H9 (cell line): Measurements from ENCODE around the gene FCSK. TPM values are rescaled to one million over a fixed set of nuclear protein-coding genes. Genes with fewer than 3 reads are reported as not detected.

Experiments used
- DNase-seq: peaks from one replicate; pipeline ENCODE4 v3.0.0-alpha.2; 2017
- H2AFZ ChIP-seq: one replicate; pipeline ENCODE4 v1.6.1; 2013; ENCODE audit warnings: mild to moderate bottlenecking, low read length, control low read depth, moderate library complexity
- H2AK5ac ChIP-seq: 2 replicates; pipeline ENCODE4 v1.6.1; 2013; ENCODE audit warnings: low read length, control low read depth, mixed read lengths; ENCODE audit not compliant: insufficient read length
- H2BK120ac ChIP-seq: one replicate; pipeline ENCODE4 v1.6.1; 2013; ENCODE audit warnings: low read depth, mild to moderate bottlenecking, low read length, control low read depth, inconsistent platforms; ENCODE audit not compliant: poor library complexity, severe bottlenecking
- H2BK12ac ChIP-seq: 2 replicates; pipeline ENCODE4 v1.6.1; 2013; ENCODE audit warnings: low read length, control low read depth, mixed read lengths, low read depth; ENCODE audit not compliant: insufficient read length
- H2BK15ac ChIP-seq: 2 replicates; pipeline ENCODE4 v1.6.1; 2013; ENCODE audit warnings: low read depth, low read length, control low read depth
- H2BK20ac ChIP-seq: one replicate; pipeline ENCODE4 v1.6.1; 2013; ENCODE audit warnings: low read depth, mild to moderate bottlenecking, low read length, control low read depth, inconsistent platforms; ENCODE audit not compliant: poor library complexity, severe bottlenecking
- H2BK5ac ChIP-seq: 2 replicates; pipeline ENCODE4 v1.6.1; 2013; ENCODE audit warnings: low read length, control low read depth, mixed read lengths; ENCODE audit not compliant: insufficient read length
- H3K14ac ChIP-seq: 2 replicates; pipeline ENCODE4 v1.6.1; 2013; ENCODE audit warnings: low read length, control low read depth; ENCODE audit not compliant: insufficient read depth
- H3K18ac ChIP-seq: 2 replicates; pipeline ENCODE4 v1.6.1; 2013; ENCODE audit warnings: low read depth, mild to moderate bottlenecking, mixed read lengths, low read length, control low read depth; ENCODE audit not compliant: insufficient read length
- H3K23ac ChIP-seq: 2 replicates; pipeline ENCODE4 v1.6.1; 2013; ENCODE audit warnings: low read length, control low read depth, mixed read lengths, low read depth; ENCODE audit not compliant: insufficient read length
- H3K23me2 ChIP-seq: 2 replicates; pipeline ENCODE4 v1.6.1; 2013; ENCODE audit warnings: low read depth, mild to moderate bottlenecking, mixed read lengths, low read length, control low read depth; ENCODE audit not compliant: insufficient read length, poor library complexity, severe bottlenecking
- H3K27ac ChIP-seq: 2 replicates; pipeline ENCODE4 v1.5.1; 2013; ENCODE audit warnings: low read length, control low read depth, mixed read lengths, low read depth; ENCODE audit not compliant: insufficient read length
- H3K27me3 ChIP-seq: 2 replicates; pipeline ENCODE4 v1.6.1; 2013; ENCODE audit warnings: low read length, control low read depth, inconsistent platforms; ENCODE audit not compliant: insufficient read depth
- H3K4ac ChIP-seq: 2 replicates; pipeline ENCODE4 v1.6.1; 2013; ENCODE audit warnings: low read depth, mild to moderate bottlenecking, control low read depth, inconsistent platforms, low read length, moderate library complexity
- H3K4me1 ChIP-seq: 2 replicates; pipeline ENCODE4 v1.6.1; 2013; ENCODE audit warnings: low read length, control low read depth, inconsistent platforms; ENCODE audit not compliant: insufficient read depth
- H3K4me2 ChIP-seq: 2 replicates; pipeline ENCODE4 v1.6.1; 2013; ENCODE audit warnings: low read length, control low read depth, mixed read lengths; ENCODE audit not compliant: insufficient read length, insufficient read depth
- H3K56ac ChIP-seq: 2 replicates; pipeline ENCODE4 v1.6.1; 2013; ENCODE audit warnings: low read depth, mild to moderate bottlenecking, mixed read lengths, low read length, control low read depth; ENCODE audit not compliant: insufficient read length
- H3K79me1 ChIP-seq: 2 replicates; pipeline ENCODE4 v1.6.1; 2013; ENCODE audit warnings: low read depth, mild to moderate bottlenecking, moderate library complexity, low read length, control low read depth, inconsistent platforms; ENCODE audit not compliant: insufficient read depth, poor library complexity, severe bottlenecking
- H3K79me2 ChIP-seq: 2 replicates; pipeline ENCODE4 v1.6.1; 2013; ENCODE audit warnings: low read length, control low read depth, inconsistent platforms; ENCODE audit not compliant: insufficient read depth
- H3K9ac ChIP-seq: 2 replicates; pipeline ENCODE4 v1.6.1; 2013; ENCODE audit warnings: low read length, control low read depth, mixed read lengths; ENCODE audit not compliant: insufficient read length; ENCODE audit errors: extremely low read depth
- H3K9me3 ChIP-seq: one replicate; pipeline ENCODE4 v1.6.1; 2013; ENCODE audit warnings: low read depth, low read length, inconsistent platforms; ENCODE audit not compliant: control insufficient read depth
- H3T11ph ChIP-seq: one replicate; pipeline ENCODE4 v1.6.1; 2013; ENCODE audit warnings: mild to moderate bottlenecking, low read length, control low read depth, inconsistent platforms
- H4K20me1 ChIP-seq: one replicate; pipeline ENCODE4 v1.6.1; 2013; ENCODE audit not compliant: control insufficient read depth, insufficient read length, insufficient read depth
- H4K5ac ChIP-seq: 2 replicates; pipeline ENCODE4 v1.6.1; 2013; ENCODE audit warnings: low read depth, mild to moderate bottlenecking, mixed read lengths, low read length, control low read depth; ENCODE audit not compliant: insufficient read length
- H4K8ac ChIP-seq: replicated peaks from 2 replicates; pipeline ENCODE4 v1.6.1; 2013; ENCODE audit warnings: low read length, control low read depth, mixed read lengths, low read depth; ENCODE audit not compliant: insufficient read length
- H4K91ac ChIP-seq: 2 replicates; pipeline ENCODE4 v1.6.1; 2013; ENCODE audit warnings: low read depth, mild to moderate bottlenecking, moderate library complexity, mixed read lengths, low read length, control low read depth; ENCODE audit not compliant: insufficient read length
- H3K27ac Mint-ChIP-seq, 3 experiments: 2 replicates in 2 of 3; 3 replicates in 1 of 3; pipeline ENCODE4 v1.8.0; 2020 to 2021; ENCODE audit warnings: mixed read lengths in 3 of 3, mild to moderate bottlenecking in 1 of 3, moderate library complexity in 1 of 3
- H3K27me3 Mint-ChIP-seq: 2 replicates; pipeline ENCODE4 v1.8.0; 2021; ENCODE audit warnings: low read depth, mild to moderate bottlenecking, moderate library complexity, mixed read lengths
- H3K36me3 Mint-ChIP-seq, 3 experiments: 2 replicates in 2 of 3; 3 replicates in 1 of 3; pipeline ENCODE4 v1.8.0; 2020 to 2021; ENCODE audit warnings: low read depth in 3 of 3, mixed read lengths in 3 of 3; ENCODE audit not compliant: insufficient read depth in 1 of 3
- H3K4me1 Mint-ChIP-seq, 2 experiments: 2 replicates each; pipeline ENCODE4 v1.8.0; 2020; ENCODE audit warnings: mixed read lengths in 2 of 2
- H3K4me3 Mint-ChIP-seq, 2 experiments: 2 replicates in 1 of 2; 3 replicates in 1 of 2; pipeline ENCODE4 v1.8.0; 2020 to 2021; ENCODE audit warnings: mild to moderate bottlenecking in 2 of 2, mixed read lengths in 2 of 2, moderate library complexity in 1 of 2
- H3K9me3 Mint-ChIP-seq, 2 experiments: 2 replicates in 1 of 2; 3 replicates in 1 of 2; pipeline ENCODE4 v1.8.0; 2020; ENCODE audit warnings: mild to moderate bottlenecking in 2 of 2, mixed read lengths in 2 of 2, moderate library complexity in 1 of 2
- CTCF ChIP-seq: fragments of 200-600 bp; sonication (generic); conservative IDR thresholded peaks from 3 replicates; pipeline ENCODE4 v1.8.0; 2021; ENCODE audit warnings: antibody characterized with exemption, mild to moderate bottlenecking
- WGBS: extraction: QIAGEN DNeasy Blood & Tissue Kit; methylation state at CpG from one replicate; pipeline ENCODE4 v1.1.7; 2013; ENCODE audit warnings: missing lambda C conversion rate, low lambda C conversion rate, mixed read lengths; ENCODE audit not compliant: insufficient read length; ENCODE audit errors: extremely low coverage; 5-methylcytosine and 5-hydroxymethylcytosine counted together
- total RNA-seq: library from RNA; stranded (reverse); gene quantifications from 2 replicates; pipeline ENCODE4 v1.2.1, GENCODE V29; 2021

FCSK gene
- total RNA-seq, 1 experiment from 2014 or later = 6.5 TPM

GRCh38 chr16:70444249-70445063 lies 9.9 kb upstream of the FCSK start:
- Histone ChIP-seq H2BK5ac (no peak overlapping the region), H3K4me1 (peaks cover 3% of the 10 kb centered on the region), H3K9ac (no peak overlapping the region), H3K23me2 (peaks cover 2% of the 10 kb centered on the region), H3K27ac (no peak overlapping the region), H3K79me1 (no peaks in the 10 kb centered on the region), H4K20me1 (no peaks in the 10 kb centered on the region), H3K79me2 (no peaks in the 10 kb centered on the region), H3K4me2 (no peak overlapping the region), H2BK15ac (no peak overlapping the region), H2AK5ac (no peak overlapping the region), H3K56ac (no peak overlapping the region), H2BK20ac (no peak overlapping the region), H3K4ac (no peak overlapping the region), H3K9me3 (no peaks in the 10 kb centered on the region), H4K91ac (no peak overlapping the region), H3T11ph (no peak overlapping the region), H3K23ac (no peak overlapping the region), H3K27me3 (no peaks in the 10 kb centered on the region), H2AFZ (no peak overlapping the region), H2BK120ac (no peak overlapping the region), H4K8ac (no peak overlapping the region), H4K5ac (no peak overlapping the region), H3K18ac (no peak overlapping the region), H3K14ac (no peak overlapping the region), H2BK12ac (no peak overlapping the region)
- DNase-seq = no peak
- H3K27ac Mint-ChIP-seq = no peak overlapping the region
- H3K4me3 Mint-ChIP-seq = no peak overlapping the region
- no peaks in the 10 kb centered on the region for H3K9me3 Mint-ChIP-seq
- H3K4me1 Mint-ChIP-seq = peaks cover 16% of the 10 kb centered on the region in 2 experiments
- H3K27me3 Mint-ChIP-seq = no peaks in the 10 kb centered on the region; the same call in 1 of the 2 replicates
- TF ChIP-seq CTCF = no peak
- no peaks in the 10 kb centered on the region; a peak in 1 of 7 replicates for H3K36me3 Mint-ChIP-seq
- WGBS = no CpG with 5 or more reads among the region's 4 CpGs
